GM12878 (cell line): Measurements from ENCODE around the gene PDIK1L. TPM values are rescaled to one million over a fixed set of nuclear protein-coding genes. Genes with fewer than 3 reads are reported as not detected.

Source experiments
- ATAC-seq: fragments of 200-7000 bp; cut with Tn5 transposase; 3 replicates; pipeline ENCODE4 v1.9.1; 2020; ENCODE audit warnings: mild to moderate bottlenecking, moderate library complexity
- BruUV-seq: library from RNA; stranded (reverse); fragments of 400-500 nt; replicated peaks from 2 replicates; lab custom pipeline; 2021; lab: Mats Ljungman, UMichigan
- CTCF ChIA-PET: fragments of 300-600 bp; sonication (Branson Sonifier 250); formaldehyde crosslinking; extraction: SDS; loops from one replicate; lab custom pipeline; 2021; ENCODE audit warnings: inconsistent platforms; lab: Yijun Ruan, JAX
- POLR2A ChIA-PET: fragments of 350-600 bp; formaldehyde crosslinking; extraction: SDS; loops from one replicate; lab custom pipeline; 2021; ENCODE audit warnings: inconsistent platforms; lab: Charles Lee
- RAD21 ChIA-PET: fragments of 300-600 bp; sonication (Branson Sonifier 250); formaldehyde crosslinking; loops from one replicate; lab custom pipeline; 2023; ENCODE audit warnings: antibody characterized with exemption; ENCODE audit not compliant: unreplicated experiment; lab: Charles Lee
- SMC1A ChIA-PET: fragments of 300-600 bp; sonication (Branson Sonifier 250); formaldehyde crosslinking; loops from one replicate; lab custom pipeline; 2023; ENCODE audit not compliant: unreplicated experiment, uncharacterized antibody; lab: Charles Lee
- DNase-seq: peaks from one replicate; pipeline ENCODE4 v3.0.0-alpha.2; 2011; ENCODE audit warnings: low read depth, low spot score
- FAIRE-seq: peaks from 3 replicates; lab custom pipeline; 2011; peaks lifted over from hg19 to GRCh38; lab: Jason Lieb, UNC
- H2AFZ ChIP-seq: 2 replicates; pipeline ENCODE4 v1.6.0; 2011; ENCODE audit warnings: low read depth, low read length, control low read depth; ENCODE audit not compliant: control insufficient read depth
- H3K27ac ChIP-seq: 2 replicates; pipeline ENCODE4 v1.5.1; 2011; ENCODE audit warnings: control low read depth; ENCODE audit not compliant: control insufficient read depth, insufficient read depth
- H3K27me3 ChIP-seq, 2 experiments: replicated peaks in 1 of 2; 2 replicates each; pipeline versions ENCODE4 v1.6.0 to v1.6.1; 2011; ENCODE audit warnings: low read length in 1 of 2; ENCODE audit not compliant: control insufficient read depth in 2 of 2, insufficient read depth in 2 of 2
- H3K36me3 ChIP-seq, 2 experiments: 2 replicates each; pipeline ENCODE4 v1.5.1; 2011; ENCODE audit warnings: low read length in 1 of 2; ENCODE audit not compliant: control insufficient read depth in 2 of 2, insufficient read depth in 2 of 2
- H3K4me1 ChIP-seq: 2 replicates; pipeline ENCODE4 v1.6.1; 2011; ENCODE audit warnings: mild to moderate bottlenecking, low read length, moderate library complexity, mixed read lengths; ENCODE audit not compliant: control insufficient read depth, insufficient read depth
- H3K4me2 ChIP-seq: 2 replicates; pipeline ENCODE4 v1.6.0; 2011; ENCODE audit warnings: control low read depth; ENCODE audit not compliant: control insufficient read depth, insufficient read depth
- H3K4me3 ChIP-seq: fragments of 200-600 bp; sonication (generic); 2 replicates; pipeline ENCODE4 v1.5.1; 2016
- H3K79me2 ChIP-seq: 2 replicates; pipeline ENCODE4 v1.6.0; 2011; ENCODE audit warnings: low read length; ENCODE audit not compliant: control insufficient read depth, insufficient read depth
- H3K9ac ChIP-seq: 2 replicates; pipeline ENCODE4 v1.8.0; 2011; ENCODE audit warnings: low read length, control low read depth, mixed read lengths; ENCODE audit not compliant: control insufficient read depth, insufficient read depth
- H3K9me3 ChIP-seq: replicated peaks from 3 replicates; pipeline ENCODE4 v1.5.1; 2011; ENCODE audit warnings: mild to moderate bottlenecking, low read length; ENCODE audit not compliant: control insufficient read depth, insufficient read depth
- H4K20me1 ChIP-seq: 2 replicates; pipeline ENCODE4 v1.6.0; 2011; ENCODE audit not compliant: control insufficient read depth, insufficient read depth
- CBFB ChIP-seq: IDR thresholded peaks from 2 replicates; pipeline ENCODE4 v1.6.1; 2016; ENCODE audit warnings: antibody characterized with exemption, low read depth
- CEBPB ChIP-seq, 2 experiments: fragments of 150-350 bp in 1 of 2; IDR thresholded peaks; 2 replicates each; pipeline ENCODE4 v1.6.1; 2012 to 2014; ENCODE audit warnings: low read depth in 2 of 2, low read length in 2 of 2, borderline replicate concordance in 1 of 2, inconsistent platforms in 1 of 2
- CREB1 ChIP-seq: IDR thresholded peaks from 2 replicates; pipeline ENCODE4 v1.6.1; 2012; ENCODE audit warnings: low read depth, mild to moderate bottlenecking, inconsistent platforms
- DPF2 ChIP-seq: fragments of 450-650 bp; IDR thresholded peaks from 2 replicates; pipeline ENCODE4 v1.6.1; 2017; ENCODE audit warnings: mild to moderate bottlenecking
- IKZF1 ChIP-seq: fragments of 450-650 bp; conservative IDR thresholded peaks from 2 replicates; pipeline ENCODE4 v1.6.1; 2017; ENCODE audit warnings: antibody characterized with exemption, mild to moderate bottlenecking
- LARP7 ChIP-seq: fragments of 450-650 bp; IDR thresholded peaks from 2 replicates; pipeline ENCODE4 v1.6.1; 2017; ENCODE audit warnings: mild to moderate bottlenecking
- MYB ChIP-seq: fragments of 150-350 bp; IDR thresholded peaks from 2 replicates; pipeline ENCODE4 v1.6.1; 2014; ENCODE audit warnings: mild to moderate bottlenecking, low read depth, low read length, borderline replicate concordance
- MYC ChIP-seq: IDR thresholded peaks from 2 replicates; pipeline ENCODE4 v1.6.1; 2011; ENCODE audit warnings: mild to moderate bottlenecking, low read length, moderate library complexity, inconsistent platforms; ENCODE audit not compliant: insufficient read depth, insufficient replicate concordance, insufficient read length, severe bottlenecking
- NFIC ChIP-seq: IDR thresholded peaks from 2 replicates; pipeline ENCODE4 v1.6.1; 2012; ENCODE audit warnings: low read depth, mild to moderate bottlenecking, inconsistent platforms, low read length, moderate library complexity
- SIN3A ChIP-seq: IDR thresholded peaks from 2 replicates; pipeline ENCODE4 v1.6.1; 2012; ENCODE audit warnings: low read depth, low read length, improper control_type of control experiment
- TCF12 ChIP-seq: IDR thresholded peaks from 2 replicates; pipeline ENCODE4 v1.6.1; 2011; ENCODE audit warnings: low read depth, mild to moderate bottlenecking, low read length
- ZNF217 ChIP-seq: fragments of 450-650 bp; IDR thresholded peaks from 2 replicates; pipeline ENCODE4 v1.6.1; 2017; ENCODE audit warnings: antibody characterized with exemption, mild to moderate bottlenecking
- WGBS: methylation state at CpG from one replicate; pipeline ENCODE4 v1.1.6; 2016; ENCODE audit warnings: low lambda C conversion rate; ENCODE audit not compliant: insufficient replicate concordance, insufficient coverage; ENCODE audit errors: missing lambda C conversion rate; 5-methylcytosine and 5-hydroxymethylcytosine counted together
- in situ Hi-C: fragments of 300-500 bp; cut with MboI; formaldehyde crosslinking; loops from 9 replicates; pipeline ENCODE4 v1.14.3; 2018; ENCODE audit warnings: mixed read lengths
- intact Hi-C: fragments of 100-400 bp; cut with micrococcal nuclease; formaldehyde crosslinking; loops from one replicate; pipeline ENCODE4 v1.14.2; 2022; ENCODE audit not compliant: unreplicated experiment
- polyA plus RNA-seq, 11 experiments: library from polyadenylated mRNA; depleted of rRNA in 4 of 11; unstranded in 6 of 11; stranded (reverse) in 5 of 11; fragments of >200 nt; fragmentation: Nextera tagmentation in 4 of 11; fragmentation: Illumina TruSeq in 1 of 11; extraction: Ambion mirVana in 4 of 11; extraction: Trizol in 1 of 11; gene quantifications; 1 replicate in 1 of 11; 2 replicates in 10 of 11; pipeline versions ENCODE4 v1.2.1 to v1.2.3, GENCODE V29; 2011 to 2016; ENCODE audit warnings: inconsistent platforms in 2 of 11, missing spikeins in 2 of 11, low read depth in 1 of 11
- total RNA-seq, 4 experiments: library from RNA; depleted of rRNA in 3 of 4; stranded (reverse); fragments of >200 nt in 3 of 4; fragmentation: Illumina TruSeq in 1 of 4; extraction: Trizol in 1 of 4; gene quantifications; 2 replicates each; pipeline versions ENCODE4 v1.2.1 to v1.2.3, GENCODE V29; 2013 to 2021
- TF ChIP-seq, protein P1 (sequence below): IDR thresholded peaks from 2 replicates; pipeline ENCODE4 v1.6.1; 2012; ENCODE audit warnings: mild to moderate bottlenecking, low read depth, low read length
- TF ChIP-seq, protein P2 (sequence below): fragments of 450-650 bp; IDR thresholded peaks from 2 replicates; pipeline ENCODE4 v1.6.1; 2017; ENCODE audit warnings: borderline replicate concordance
- TF ChIP-seq, protein P3 (sequence below): fragments of 450-650 bp; formaldehyde crosslinking; IDR thresholded peaks from 2 replicates; pipeline ENCODE4 v1.5.0; 2022; ENCODE audit warnings: mild to moderate bottlenecking, missing genetic modification characterization

The PDIK1L gene
- total and polyA plus RNA-seq, 10 of the 15 experiments (the other 5 are each of a cell fraction or from before 2014, with no cell fraction given) = 4.0 to 15.9 (median 10.5) TPM

DNA sequence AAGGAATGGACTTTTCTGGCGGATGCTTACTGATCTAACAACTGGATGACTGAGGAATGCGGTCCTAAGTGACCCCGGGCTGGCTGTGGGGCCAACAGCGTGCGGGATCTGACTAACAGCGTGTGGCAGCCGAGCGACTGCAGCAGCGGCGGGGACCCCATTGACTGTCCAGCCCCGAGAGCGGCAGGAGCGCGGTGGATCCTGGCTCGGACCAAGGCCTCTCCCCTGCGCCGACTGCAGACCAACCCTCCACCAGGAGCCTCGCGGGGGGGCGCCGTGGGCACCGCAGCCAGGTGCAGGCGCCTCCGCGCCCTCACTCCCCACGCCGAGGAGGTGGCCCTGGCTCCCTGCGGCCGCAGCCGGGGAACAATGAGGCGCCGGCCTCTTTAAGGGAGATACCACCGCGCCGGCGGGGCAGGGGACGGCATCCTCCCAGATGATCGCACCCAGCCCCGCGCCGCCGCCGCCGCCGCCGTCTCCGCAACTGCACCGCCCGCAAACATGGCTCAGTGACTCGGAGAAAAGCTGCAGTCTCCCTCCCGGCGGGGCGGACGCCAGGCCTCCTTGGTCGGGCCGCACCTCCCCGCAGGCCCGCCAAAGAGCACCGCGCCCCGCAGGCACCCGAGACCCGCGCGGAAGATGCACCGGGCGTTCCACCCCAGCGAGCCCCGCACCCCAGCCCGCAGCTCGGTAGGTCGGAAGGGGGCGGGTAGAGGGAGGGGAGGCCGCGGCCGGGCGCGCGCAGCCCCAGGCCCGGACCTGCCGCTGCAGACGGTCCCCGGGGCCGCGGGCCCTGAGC is 694 bp upstream of the PDIK1L start:
- in situ Hi-C loops (no loop called here), intact Hi-C loops (loop anchor here (2.0 kb wide), 1 partner anchor 124 kb away; the partner anchor contains the start of gene CEP85)
- no peaks in the 10 kb centered on the region for H3K36me3 ChIP-seq
- DNase-seq = no peak
- no peaks in the 10 kb centered on the region for H3K27me3 ChIP-seq
- FAIRE-seq = no peak
- peaks cover 12% of the 10 kb centered on the region for H3K4me1 ChIP-seq
- 1% methylated on average over 50 of the region's 85 CpGs for WGBS
- peak overlapping the region; percentile 73 for H2AFZ ChIP-seq
- peaks cover 18% of the 10 kb centered on the region for H3K79me2 ChIP-seq
- H4K20me1 ChIP-seq = no peaks in the 10 kb centered on the region
- BruUV-seq = no TSS peak
- H3K27ac ChIP-seq = peak overlapping the region; percentile 85
- ATAC-seq = peak; percentile 72
- CTCF ChIA-PET = interaction anchor here (1.1 to 11.5 kb wide), 4 partner anchors 34 to 124 kb away, joined by 3 to 235 read pairs (median 15); partner anchors contain the start of genes CEP85 and ZNF593
- RAD21 ChIA-PET = interaction anchor here (1.2 to 3.4 kb wide), 2 partner anchors 12 to 16 kb away, joined by 6 to 19 read pairs; no protein-coding TSS in a partner anchor
- peak overlapping the region; percentile 57 for H3K9ac ChIP-seq
- H3K4me3 ChIP-seq = peak overlapping the region; percentile 70
- H3K4me2 ChIP-seq = peak overlapping the region; percentile 84
- H3K9me3 ChIP-seq = no peaks in the 10 kb centered on the region
- SMC1A ChIA-PET = interaction anchor here (1.0 kb wide), 1 partner anchor 34 kb away, joined by 3 read pairs; no protein-coding TSS in a partner anchor
- POLR2A ChIA-PET = interaction anchor here (2.9 kb wide), 1 partner anchor 16 kb away, joined by 13 read pairs; no protein-coding TSS in a partner anchor
- TF ChIP-seq MYC (no peak), LARP7 (peak; percentile 49; the same call in 1 of the 2 replicates), CBFB (no peak), IKZF1 (no peak), ZNF217 (peak; percentile 66; the same call in 1 of the 2 replicates), DPF2 (peak; percentile 56), CREB1 (no peak), SIN3A (no peak), MYB (no peak), CEBPB (IDR thresholded peaks at IDR 0.05; ENCODE audit: borderline replicate concordance in 1 of 2, low read depth in 2 of 2, low read length in 2 of 2) (no peak), NFIC (no peak), TCF12 (peak; percentile 73)
- TF ChIP-seq, protein P1, sequence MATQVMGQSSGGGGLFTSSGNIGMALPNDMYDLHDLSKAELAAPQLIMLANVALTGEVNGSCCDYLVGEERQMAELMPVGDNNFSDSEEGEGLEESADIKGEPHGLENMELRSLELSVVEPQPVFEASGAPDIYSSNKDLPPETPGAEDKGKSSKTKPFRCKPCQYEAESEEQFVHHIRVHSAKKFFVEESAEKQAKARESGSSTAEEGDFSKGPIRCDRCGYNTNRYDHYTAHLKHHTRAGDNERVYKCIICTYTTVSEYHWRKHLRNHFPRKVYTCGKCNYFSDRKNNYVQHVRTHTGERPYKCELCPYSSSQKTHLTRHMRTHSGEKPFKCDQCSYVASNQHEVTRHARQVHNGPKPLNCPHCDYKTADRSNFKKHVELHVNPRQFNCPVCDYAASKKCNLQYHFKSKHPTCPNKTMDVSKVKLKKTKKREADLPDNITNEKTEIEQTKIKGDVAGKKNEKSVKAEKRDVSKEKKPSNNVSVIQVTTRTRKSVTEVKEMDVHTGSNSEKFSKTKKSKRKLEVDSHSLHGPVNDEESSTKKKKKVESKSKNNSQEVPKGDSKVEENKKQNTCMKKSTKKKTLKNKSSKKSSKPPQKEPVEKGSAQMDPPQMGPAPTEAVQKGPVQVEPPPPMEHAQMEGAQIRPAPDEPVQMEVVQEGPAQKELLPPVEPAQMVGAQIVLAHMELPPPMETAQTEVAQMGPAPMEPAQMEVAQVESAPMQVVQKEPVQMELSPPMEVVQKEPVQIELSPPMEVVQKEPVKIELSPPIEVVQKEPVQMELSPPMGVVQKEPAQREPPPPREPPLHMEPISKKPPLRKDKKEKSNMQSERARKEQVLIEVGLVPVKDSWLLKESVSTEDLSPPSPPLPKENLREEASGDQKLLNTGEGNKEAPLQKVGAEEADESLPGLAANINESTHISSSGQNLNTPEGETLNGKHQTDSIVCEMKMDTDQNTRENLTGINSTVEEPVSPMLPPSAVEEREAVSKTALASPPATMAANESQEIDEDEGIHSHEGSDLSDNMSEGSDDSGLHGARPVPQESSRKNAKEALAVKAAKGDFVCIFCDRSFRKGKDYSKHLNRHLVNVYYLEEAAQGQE = 0 out of 2 replicates have a peak, but pooled peaks have one; percentile 6
- TF ChIP-seq, protein P2, sequence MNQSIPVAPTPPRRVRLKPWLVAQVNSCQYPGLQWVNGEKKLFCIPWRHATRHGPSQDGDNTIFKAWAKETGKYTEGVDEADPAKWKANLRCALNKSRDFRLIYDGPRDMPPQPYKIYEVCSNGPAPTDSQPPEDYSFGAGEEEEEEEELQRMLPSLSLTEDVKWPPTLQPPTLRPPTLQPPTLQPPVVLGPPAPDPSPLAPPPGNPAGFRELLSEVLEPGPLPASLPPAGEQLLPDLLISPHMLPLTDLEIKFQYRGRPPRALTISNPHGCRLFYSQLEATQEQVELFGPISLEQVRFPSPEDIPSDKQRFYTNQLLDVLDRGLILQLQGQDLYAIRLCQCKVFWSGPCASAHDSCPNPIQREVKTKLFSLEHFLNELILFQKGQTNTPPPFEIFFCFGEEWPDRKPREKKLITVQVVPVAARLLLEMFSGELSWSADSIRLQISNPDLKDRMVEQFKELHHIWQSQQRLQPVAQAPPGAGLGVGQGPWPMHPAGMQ = peak; percentile 61
- TF ChIP-seq, protein P3, sequence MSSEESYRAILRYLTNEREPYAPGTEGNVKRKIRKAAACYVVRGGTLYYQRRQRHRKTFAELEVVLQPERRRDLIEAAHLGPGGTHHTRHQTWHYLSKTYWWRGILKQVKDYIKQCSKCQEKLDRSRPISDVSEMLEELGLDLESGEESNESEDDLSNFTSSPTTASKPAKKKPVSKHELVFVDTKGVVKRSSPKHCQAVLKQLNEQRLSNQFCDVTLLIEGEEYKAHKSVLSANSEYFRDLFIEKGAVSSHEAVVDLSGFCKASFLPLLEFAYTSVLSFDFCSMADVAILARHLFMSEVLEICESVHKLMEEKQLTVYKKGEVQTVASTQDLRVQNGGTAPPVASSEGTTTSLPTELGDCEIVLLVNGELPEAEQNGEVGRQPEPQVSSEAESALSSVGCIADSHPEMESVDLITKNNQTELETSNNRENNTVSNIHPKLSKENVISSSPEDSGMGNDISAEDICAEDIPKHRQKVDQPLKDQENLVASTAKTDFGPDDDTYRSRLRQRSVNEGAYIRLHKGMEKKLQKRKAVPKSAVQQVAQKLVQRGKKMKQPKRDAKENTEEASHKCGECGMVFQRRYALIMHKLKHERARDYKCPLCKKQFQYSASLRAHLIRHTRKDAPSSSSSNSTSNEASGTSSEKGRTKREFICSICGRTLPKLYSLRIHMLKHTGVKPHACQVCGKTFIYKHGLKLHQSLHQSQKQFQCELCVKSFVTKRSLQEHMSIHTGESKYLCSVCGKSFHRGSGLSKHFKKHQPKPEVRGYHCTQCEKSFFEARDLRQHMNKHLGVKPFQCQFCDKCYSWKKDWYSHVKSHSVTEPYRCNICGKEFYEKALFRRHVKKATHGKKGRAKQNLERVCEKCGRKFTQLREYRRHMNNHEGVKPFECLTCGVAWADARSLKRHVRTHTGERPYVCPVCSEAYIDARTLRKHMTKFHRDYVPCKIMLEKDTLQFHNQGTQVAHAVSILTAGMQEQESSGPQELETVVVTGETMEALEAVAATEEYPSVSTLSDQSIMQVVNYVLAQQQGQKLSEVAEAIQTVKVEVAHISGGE = no peak
